Loucy (cell line): ENCODE data around the gene SLC6A19.

Source experiments
- H2AFZ ChIP-seq: fragments of 200-600 bp; sonication (generic); 2 replicates; pipeline ENCODE4 v1.6.0; 2016; ENCODE audit warnings: antibody characterized with exemption, mild to moderate bottlenecking, low read length, moderate library complexity
- H3F3A ChIP-seq: fragments of 200-600 bp; 2 replicates; pipeline ENCODE4 v1.6.0; 2016; ENCODE audit warnings: antibody characterized with exemption, low read depth, mild to moderate bottlenecking
- H3K27me3 ChIP-seq: fragments of 200-600 bp; sonication (generic); 2 replicates; pipeline ENCODE4 v1.6.1; 2014; ENCODE audit warnings: low read length, mild to moderate bottlenecking; ENCODE audit not compliant: insufficient read depth, poor library complexity, severe bottlenecking
- H3K36me3 ChIP-seq: fragments of 200-600 bp; sonication (generic); 2 replicates; pipeline ENCODE4 v1.6.1; 2016; ENCODE audit warnings: low read length; ENCODE audit not compliant: insufficient read depth
- H3K4me1 ChIP-seq: fragments of 200-600 bp; sonication (generic); 2 replicates; pipeline ENCODE4 v1.5.1; 2014; ENCODE audit warnings: low read length, mild to moderate bottlenecking; ENCODE audit not compliant: insufficient read depth, poor library complexity, severe bottlenecking
- H3K4me2 ChIP-seq: fragments of 200-600 bp; sonication (generic); 2 replicates; pipeline ENCODE4 v1.6.0; 2014; ENCODE audit warnings: antibody characterized with exemption, low read length, low read depth, mild to moderate bottlenecking; ENCODE audit not compliant: poor library complexity, severe bottlenecking
- H3K4me3 ChIP-seq: fragments of 200-600 bp; sonication (generic); 2 replicates; pipeline ENCODE4 v1.5.1; 2014; ENCODE audit warnings: low read length, mild to moderate bottlenecking, mixed read lengths; ENCODE audit not compliant: poor library complexity, severe bottlenecking
- H3K79me2 ChIP-seq: fragments of 200-600 bp; sonication (generic); 2 replicates; pipeline ENCODE4 v1.6.1; 2014; ENCODE audit warnings: low read length; ENCODE audit not compliant: insufficient read depth
- H3K9ac ChIP-seq: fragments of 200-600 bp; sonication (generic); 2 replicates; pipeline ENCODE4 v1.6.0; 2014; ENCODE audit warnings: mild to moderate bottlenecking, low read depth, low read length, moderate library complexity; ENCODE audit not compliant: poor library complexity, severe bottlenecking
- H3K9me2 ChIP-seq: fragments of 200-600 bp; sonication (generic); replicated peaks from 2 replicates; pipeline ENCODE4 v1.6.1; 2016; ENCODE audit warnings: low read depth, low read length, mixed read lengths
- H3K9me3 ChIP-seq: fragments of 200-600 bp; sonication (generic); 2 replicates; pipeline ENCODE4 v1.6.1; 2014; ENCODE audit warnings: mild to moderate bottlenecking, antibody characterized with exemption, low read length, low read depth; ENCODE audit not compliant: insufficient read depth
- H4K20me1 ChIP-seq: fragments of 200-600 bp; sonication (generic); 2 replicates; pipeline ENCODE4 v1.6.0; 2014; ENCODE audit warnings: antibody characterized with exemption, low read length, mild to moderate bottlenecking; ENCODE audit not compliant: insufficient read depth, poor library complexity, severe bottlenecking
- EZH2phosphoT487 ChIP-seq: fragments of 200-600 bp; IDR thresholded peaks from 2 replicates; pipeline ENCODE4 v1.6.1; 2018; ENCODE audit warnings: antibody characterized with exemption, mild to moderate bottlenecking, moderate library complexity, borderline replicate concordance
- TF ChIP-seq, protein P1 (sequence below): fragments of 200-600 bp; sonication (generic); conservative IDR thresholded peaks from 2 replicates; pipeline ENCODE4 v1.5.1; 2014; ENCODE audit warnings: mild to moderate bottlenecking, antibody characterized with exemption, low read length

The SLC6A19 gene

DNA sequence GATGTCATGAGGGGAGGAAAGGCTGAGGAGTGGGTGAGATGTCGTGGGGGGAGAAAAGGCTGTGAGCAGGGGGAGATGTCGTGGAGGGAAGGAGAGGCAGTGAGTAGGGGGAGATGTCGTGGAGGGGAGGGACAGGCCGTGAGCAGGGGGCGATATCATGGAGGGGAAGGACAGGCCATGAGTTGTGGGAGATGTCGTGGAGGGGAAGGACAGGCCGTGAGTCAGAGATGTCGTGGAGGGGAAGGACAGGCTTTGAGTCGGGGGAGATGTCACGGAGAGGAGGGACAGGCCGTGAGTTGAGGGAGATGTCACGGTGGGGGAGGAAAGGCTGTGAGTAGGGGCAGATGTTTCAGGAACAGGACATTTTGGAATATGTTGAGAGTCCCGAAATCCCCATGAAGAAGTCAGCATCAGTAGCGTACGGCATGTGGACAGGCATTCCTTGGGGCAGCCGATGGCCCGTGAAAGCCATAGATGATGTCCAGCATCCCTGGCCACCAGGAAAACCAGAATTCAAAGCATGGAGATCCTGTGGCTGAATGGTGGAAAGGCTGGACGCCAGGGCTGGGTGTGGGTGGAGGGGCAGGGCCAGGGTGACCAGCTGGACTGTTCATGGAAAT lies 8.3 kb upstream of the SLC6A19 start:
- no peaks in the 10 kb centered on the region for H3K79me2 ChIP-seq
- no peak overlapping the region for H3K4me2 ChIP-seq
- TF ChIP-seq, protein P1, sequence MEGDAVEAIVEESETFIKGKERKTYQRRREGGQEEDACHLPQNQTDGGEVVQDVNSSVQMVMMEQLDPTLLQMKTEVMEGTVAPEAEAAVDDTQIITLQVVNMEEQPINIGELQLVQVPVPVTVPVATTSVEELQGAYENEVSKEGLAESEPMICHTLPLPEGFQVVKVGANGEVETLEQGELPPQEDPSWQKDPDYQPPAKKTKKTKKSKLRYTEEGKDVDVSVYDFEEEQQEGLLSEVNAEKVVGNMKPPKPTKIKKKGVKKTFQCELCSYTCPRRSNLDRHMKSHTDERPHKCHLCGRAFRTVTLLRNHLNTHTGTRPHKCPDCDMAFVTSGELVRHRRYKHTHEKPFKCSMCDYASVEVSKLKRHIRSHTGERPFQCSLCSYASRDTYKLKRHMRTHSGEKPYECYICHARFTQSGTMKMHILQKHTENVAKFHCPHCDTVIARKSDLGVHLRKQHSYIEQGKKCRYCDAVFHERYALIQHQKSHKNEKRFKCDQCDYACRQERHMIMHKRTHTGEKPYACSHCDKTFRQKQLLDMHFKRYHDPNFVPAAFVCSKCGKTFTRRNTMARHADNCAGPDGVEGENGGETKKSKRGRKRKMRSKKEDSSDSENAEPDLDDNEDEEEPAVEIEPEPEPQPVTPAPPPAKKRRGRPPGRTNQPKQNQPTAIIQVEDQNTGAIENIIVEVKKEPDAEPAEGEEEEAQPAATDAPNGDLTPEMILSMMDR: no peak
- TF ChIP-seq EZH2phosphoT487: no peak
- H3K27me3 ChIP-seq: no peaks in the 10 kb centered on the region
- no peak overlapping the region for H3K9ac ChIP-seq
- H3K9me3 ChIP-seq: no peaks in the 10 kb centered on the region
- H2AFZ ChIP-seq: no peak overlapping the region
- no peaks in the 10 kb centered on the region for H3F3A ChIP-seq
- H3K9me2 ChIP-seq: no peaks in the 10 kb centered on the region
- H3K36me3 ChIP-seq: no peaks in the 10 kb centered on the region
- no peaks in the 10 kb centered on the region for H4K20me1 ChIP-seq
- H3K4me3 ChIP-seq: no peak overlapping the region
- H3K4me1 ChIP-seq: peaks cover 7% of the 10 kb centered on the region

DNA sequence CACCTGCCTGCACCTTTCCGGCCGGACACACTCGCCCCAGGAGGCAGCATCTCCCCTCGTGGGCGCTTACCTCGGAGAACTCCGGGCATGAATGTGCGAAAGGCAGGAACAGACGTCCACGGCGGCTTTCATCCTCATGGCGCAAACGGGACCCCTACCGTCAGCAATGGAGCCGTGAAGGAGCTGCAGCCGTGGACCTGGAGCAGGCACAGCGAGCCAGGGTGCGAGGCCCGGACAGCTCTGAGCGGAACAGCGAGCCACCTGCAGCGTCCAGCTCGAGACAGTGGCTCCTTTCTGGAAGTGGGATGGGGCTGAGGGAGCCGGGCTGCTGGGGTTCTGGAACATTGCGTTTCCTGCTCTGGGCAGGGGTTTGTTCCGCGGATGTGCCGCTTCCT lies 7.8 kb upstream of the SLC6A19 start:
- Histone ChIP-seq H3K4me1 (peaks cover 7% of the 10 kb centered on the region), H2AFZ (no peak overlapping the region), H3K4me2 (no peak overlapping the region), H3K36me3 (no peaks in the 10 kb centered on the region), H4K20me1 (no peaks in the 10 kb centered on the region), H3K9me2 (no peaks in the 10 kb centered on the region), H3K79me2 (no peaks in the 10 kb centered on the region), H3F3A (no peaks in the 10 kb centered on the region), H3K9ac (no peak overlapping the region), H3K27me3 (peaks cover 4% of the 10 kb centered on the region), H3K9me3 (no peaks in the 10 kb centered on the region), H3K4me3 (no peak overlapping the region)
- TF ChIP-seq EZH2phosphoT487: no peak
- TF ChIP-seq, protein P1: no peak

DNA sequence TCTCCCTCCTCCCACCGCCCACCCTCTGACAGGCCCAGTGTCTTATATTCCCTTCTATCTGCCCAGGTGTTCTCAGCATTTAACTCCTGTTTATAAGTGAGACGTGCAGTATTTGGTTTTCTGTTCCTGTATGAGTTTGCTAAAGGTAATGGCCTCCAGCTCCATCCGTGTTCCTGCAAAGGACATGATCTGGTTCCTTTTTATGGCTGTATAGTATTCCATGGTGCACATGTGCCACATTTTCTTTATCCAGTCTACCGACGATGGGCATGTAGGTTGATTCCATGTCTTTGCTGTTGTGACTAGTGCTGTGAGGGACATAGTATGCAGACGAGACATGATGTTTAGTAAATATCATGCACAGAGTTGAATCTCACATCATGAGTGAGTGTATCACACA lies 7.0 kb upstream of the SLC6A19 start:
- H3K4me2 ChIP-seq: no peak overlapping the region
- peaks cover 7% of the 10 kb centered on the region for H3K4me1 ChIP-seq
- no peak overlapping the region for H3K4me3 ChIP-seq
- TF ChIP-seq, protein P1: no peak
- no peaks in the 10 kb centered on the region for H3F3A ChIP-seq
- H3K9me3 ChIP-seq: no peaks in the 10 kb centered on the region
- H3K9me2 ChIP-seq: no peaks in the 10 kb centered on the region
- peaks cover 12% of the 10 kb centered on the region for H3K27me3 ChIP-seq
- no peak overlapping the region for H3K9ac ChIP-seq
- no peaks in the 10 kb centered on the region for H3K79me2 ChIP-seq
- no peaks in the 10 kb centered on the region for H4K20me1 ChIP-seq
- no peak overlapping the region for H2AFZ ChIP-seq
- no peaks in the 10 kb centered on the region for H3K36me3 ChIP-seq
